ENCODE results near the gene RNH1.
A peak's percentile ranks its signal among the peaks of the same experiment; 100 is the strongest.
"Not testable (repeated sequence)": the region's sequence is repeated elsewhere in the genome, so short reads cannot be mapped to it uniquely, and the experiment has no call there.

RNH1 gene

DNA sequence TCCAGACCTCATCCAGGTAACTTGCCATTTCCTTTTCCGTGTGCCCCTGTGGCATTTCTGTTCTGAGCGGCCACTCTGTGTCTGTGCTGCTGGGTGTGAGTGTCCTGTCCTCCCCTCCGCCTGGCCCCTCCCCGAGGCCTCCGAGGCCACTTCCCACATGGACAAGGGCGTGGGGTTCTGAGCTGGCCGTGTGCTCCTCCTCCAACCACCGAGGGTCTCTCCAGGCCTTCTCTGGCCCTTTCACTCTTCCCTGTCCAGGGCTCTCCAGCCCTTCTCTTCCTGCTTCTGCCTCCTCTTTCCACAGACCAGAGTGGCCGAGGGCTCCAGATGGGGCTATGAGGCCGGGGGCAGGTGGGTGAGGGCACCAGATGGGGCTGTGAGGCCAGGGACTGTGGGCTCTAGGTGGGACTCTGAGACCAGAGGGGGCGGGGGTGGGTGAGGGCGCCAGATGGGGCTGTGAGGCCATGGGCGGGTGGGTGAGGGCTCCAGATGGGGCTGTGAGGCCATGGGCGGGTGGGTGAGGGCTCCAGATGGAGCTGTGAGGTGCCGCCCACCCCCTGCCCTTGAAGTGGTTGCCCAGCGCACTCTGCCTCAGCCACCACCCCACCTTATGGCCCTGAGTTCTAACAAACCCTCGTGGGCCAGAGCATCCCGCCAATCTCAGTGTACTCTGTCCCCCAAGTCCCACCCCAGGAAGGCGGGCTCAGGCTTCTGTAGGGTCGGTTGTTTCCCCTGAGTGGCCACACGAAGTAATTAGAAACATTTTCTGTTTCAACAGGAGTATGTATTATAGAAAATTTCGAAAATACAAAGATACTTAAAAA, 32.9 kb downstream of the RNH1 start:
- no peak for DNase-seq

GRCh38 chr11:473415-473814, 33.6 kb downstream of the RNH1 start:
- DNase-seq = no peak

DNA sequence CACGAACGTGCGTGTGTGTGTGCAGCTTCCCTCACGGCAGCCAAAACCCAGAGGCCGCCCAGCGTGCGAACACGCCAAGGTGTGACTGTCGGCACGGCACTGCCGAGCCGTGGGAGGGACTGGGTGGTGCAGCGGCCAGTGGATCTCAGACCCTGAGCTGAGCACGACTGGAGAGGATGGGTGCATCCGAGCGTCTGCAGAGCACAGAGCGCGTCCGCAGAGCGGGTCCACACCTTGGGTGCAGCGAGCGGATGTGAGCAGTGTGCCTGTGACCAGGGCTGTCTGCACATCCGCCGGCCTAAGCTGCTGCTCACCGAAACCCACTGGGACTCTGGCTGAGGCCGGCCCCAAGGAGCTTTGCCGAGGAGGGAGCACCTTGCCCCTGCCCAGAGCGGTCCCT, 34.2 kb downstream of the RNH1 start:
- DNase-seq = no peak

DNA sequence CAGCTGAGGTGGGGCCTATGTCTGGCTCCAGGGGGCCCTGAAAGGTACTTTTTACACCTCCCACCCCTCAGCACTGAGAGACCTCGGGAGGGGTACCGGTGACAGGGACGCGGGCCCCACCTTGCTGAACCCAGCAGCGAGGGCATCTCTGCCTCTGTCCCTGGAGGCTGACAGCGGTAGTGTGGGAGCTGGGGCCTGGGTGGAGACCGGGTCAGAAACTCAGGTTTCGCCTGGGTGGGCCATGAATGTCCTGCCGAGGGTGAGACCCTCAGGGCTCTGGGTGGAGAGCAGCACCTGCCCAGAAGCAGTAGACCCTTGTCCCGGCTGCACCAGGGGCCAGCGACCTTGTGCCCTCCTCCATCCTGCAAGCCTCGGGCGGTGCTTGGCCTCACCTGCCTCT, 34.8 kb downstream of the RNH1 start:
- DNase-seq = no peak

- no peak for DNase-seq
Observed at GRCh38 chr11:471468-472145, 35.4 kb downstream of the RNH1 start.

- no peak for DNase-seq
Observed at GRCh38 chr11:469684-470560, 37.1 kb downstream of the RNH1 start.

DNA sequence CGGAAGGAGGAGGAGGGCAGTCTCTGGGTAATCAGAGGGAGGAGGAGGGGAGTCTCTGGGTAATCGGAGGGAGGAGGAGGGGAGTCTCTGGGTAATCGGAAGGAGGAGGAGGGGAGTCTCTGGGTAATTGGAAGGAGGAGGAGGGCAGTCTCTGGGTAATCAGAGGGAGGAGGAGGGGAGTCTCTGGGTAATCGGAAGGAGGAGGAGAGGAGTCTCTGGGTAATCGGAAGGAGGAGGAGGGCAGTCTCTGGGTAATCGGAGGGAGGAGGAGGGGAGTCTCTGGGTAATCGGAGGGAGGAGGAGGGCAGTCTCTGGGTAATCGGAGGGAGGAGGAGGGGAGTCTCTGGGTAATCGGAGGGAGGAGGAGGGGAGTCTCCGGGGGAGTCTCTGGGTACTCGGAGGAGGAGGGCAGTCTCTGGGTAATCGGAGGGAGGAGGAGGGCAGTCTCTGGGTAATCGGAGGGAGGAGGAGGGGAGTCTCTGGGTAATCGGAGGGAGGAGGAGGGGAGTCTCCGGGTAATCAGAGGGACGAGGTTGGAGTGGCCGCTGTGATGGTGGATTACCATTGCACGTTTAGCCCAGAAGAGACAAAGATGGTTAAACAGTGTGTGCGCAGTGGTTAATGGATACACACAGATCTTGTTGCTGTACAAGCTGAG, 37.9 kb downstream of the RNH1 start:
- DNase-seq = not testable (repeated sequence)

- DNase-seq = no peak
Observed at GRCh38 chr11:468493-468892, 38.5 kb downstream of the RNH1 start.

DNA sequence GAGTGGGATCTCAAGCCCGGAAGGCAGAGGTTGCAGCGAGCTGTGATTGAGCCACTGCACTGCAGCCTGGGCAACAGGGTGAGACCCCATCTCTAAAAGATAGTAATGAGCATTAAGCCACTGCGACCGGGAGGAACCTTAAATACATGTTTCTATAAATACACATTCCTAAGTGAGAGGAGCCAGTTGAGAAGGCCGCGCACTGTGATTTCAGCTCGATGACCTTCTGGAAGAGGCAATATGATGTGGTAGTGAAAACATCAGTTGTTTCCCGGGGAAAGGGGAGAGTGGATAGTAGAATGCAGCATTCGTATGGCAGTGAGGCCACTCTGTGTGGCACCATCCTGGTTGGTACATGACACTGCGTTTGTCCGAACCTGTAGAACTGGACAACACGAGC, 39.0 kb downstream of the RNH1 start:
- no peak for DNase-seq

- DNase-seq = peak; percentile 5
Observed at GRCh38 chr11:465896-466530, 41.0 kb downstream of the RNH1 start.

- no peak for DNase-seq
Observed at GRCh38 chr11:464316-464715, 42.7 kb downstream of the RNH1 start.

DNA sequence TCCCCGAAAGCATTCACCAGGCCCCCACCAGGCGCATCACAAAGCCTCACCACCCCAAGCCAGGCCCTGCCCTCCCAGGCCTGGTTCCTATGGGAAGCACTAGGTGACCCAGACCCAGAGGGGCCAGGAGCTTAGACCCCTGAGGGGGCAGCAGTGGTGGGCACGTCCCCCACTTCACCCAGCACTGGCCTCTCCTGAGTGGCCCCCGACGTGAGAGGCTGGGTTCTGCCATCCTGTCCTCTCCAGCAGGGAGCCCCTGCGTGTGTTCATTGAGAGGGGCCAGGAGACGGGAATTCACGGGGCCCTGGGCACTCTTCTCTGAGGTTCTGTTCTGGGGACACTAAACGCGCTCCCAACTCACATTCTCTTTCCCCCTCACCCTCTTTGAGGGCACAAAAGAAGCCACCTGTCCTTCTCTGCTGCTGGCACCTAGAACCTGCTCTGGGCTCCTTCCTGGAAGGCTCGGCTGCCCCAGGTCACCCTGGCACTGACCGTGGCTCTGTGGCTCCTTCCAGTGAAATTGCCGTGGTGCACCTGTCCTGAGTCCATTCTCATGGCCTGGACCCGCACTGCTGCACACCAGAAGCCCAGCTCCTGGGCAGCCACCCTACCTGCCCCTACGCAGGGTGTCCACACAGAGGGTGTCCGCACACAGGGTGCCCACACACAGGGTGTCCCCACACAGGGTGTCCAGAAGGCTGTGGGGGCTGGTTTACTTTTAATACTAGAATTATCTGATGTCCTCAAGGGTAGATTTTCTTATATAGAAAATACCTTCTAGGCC, 44.7 kb downstream of the RNH1 start:
- no peak for DNase-seq

DNA sequence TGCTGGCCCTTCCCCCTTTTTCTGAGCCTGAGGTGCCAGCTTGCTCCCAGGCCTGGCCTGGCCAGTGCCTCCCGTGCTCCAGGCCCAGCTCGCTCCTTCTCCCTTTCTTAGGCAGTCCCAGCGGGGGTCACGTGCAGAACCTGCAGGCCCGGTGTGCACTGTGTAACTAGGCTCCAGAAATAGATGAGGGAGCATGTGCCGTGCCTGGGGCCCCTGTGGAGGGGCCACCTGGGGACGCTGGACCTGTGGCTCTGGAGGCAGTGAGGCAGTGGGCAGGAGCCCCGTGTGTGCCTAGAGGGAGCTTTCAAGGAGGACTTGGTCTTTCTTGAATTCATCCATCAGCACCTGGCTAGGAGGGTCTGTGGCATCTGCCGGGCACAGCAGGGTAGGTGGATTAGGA, 45.4 kb downstream of the RNH1 start:
- no peak for DNase-seq

GRCh38 chr11:460331-461199, 46.5 kb downstream of the RNH1 start:
- no peak for DNase-seq

DNA sequence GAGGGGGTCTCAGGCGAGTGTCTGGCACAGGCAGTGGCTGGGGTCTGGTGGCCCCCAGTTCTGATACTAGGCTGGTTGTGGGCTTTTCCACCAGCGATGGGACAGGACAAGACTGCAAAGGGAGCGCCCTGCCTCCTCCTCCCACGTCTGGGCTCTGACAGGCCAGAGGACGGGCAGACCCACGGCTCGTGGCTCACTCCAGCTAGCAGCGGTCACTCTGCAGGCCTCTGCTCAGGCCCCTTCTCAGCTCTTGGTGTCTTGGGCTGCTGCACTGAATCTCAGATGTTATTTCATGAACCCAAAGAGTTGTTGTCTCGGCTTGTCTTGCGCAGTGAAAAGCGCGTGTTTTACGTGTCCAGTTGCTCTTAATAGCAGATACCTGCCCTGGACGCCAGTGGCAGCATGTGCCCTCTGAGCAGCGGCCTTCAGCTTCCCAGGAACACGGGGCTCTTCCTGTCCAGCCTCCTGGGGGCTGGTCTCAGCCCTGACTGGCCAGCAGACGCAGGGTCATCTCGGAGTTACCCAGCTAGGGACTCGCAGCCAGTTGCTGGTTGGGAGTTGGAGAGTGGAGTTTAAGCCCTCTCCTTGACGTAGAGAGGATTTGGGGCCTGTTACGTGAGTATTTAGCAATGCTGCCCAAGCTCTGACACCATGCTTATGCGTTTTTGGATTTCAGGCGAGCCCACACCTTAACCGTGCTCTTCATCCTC, 47.4 kb downstream of the RNH1 start:
- DNase-seq = no peak

GRCh38 chr11:457111-457760, 49.8 kb downstream of the RNH1 start:
- DNase-seq = no peak

DNA sequence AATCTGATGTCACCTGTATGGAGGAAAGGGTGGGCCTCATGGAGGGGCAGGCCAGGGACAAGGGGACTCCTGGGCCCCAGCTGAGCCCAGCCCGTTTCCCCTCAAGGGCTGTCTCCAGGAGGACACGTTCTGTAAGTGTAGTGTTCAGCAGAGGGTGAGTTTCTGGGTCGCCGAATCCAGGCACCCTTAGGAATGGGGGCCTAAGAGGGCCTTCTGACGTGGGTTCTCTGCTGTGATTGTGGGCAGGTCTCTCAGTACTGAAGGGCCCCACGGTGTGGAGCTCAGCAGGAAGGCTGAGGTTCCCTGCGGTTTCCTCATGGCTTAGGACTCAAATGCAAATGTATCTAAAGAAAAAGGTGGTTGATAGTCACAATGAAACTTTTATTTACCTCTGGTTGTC, 50.5 kb downstream of the RNH1 start:
- no peak for DNase-seq

DNA sequence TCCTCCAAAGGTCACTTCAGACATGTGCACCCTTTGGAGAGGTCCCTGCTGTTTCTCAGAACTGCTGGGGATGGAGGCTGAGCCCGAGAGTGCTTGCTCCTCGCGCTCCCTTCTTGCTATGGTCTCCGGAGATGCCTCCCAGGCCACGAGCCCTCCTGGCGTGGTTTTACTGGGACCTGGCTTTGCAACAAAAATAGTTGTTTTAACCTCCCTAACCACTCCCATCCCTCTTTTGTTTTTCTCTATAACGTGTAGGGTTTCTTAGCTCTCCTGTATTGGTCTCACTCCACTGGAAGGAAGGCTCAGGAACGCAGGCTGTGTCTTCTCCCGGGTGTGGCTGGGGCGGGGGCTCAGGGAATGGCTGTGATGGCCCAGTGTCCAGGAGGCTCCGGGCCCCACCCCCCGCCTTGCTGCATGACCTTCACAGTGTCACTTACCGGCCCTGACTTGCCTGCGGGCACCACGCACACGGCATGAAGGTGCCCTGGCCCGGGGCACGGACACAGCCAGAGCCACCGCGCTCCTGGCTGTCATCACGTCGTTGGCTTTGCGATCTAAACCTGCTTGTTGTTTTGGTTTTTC, 51.4 kb downstream of the RNH1 start:
- no peak for DNase-seq
